HG03025 (cell line): Measurements from ENCODE around the gene HEXA.
"Not testable (repeated sequence)": the region's sequence is repeated elsewhere in the genome, so short reads cannot be mapped to it uniquely, and the experiment has no call there.

Experiments
- ATAC-seq: cut with Tn5 transposase; IDR thresholded peaks from one replicate; pipeline ENCODE4 v1.9.1; 2021; ENCODE audit warnings: mild to moderate bottlenecking, moderate library complexity; ENCODE audit not compliant: unreplicated experiment, low FRiP score

The HEXA gene

DNA sequence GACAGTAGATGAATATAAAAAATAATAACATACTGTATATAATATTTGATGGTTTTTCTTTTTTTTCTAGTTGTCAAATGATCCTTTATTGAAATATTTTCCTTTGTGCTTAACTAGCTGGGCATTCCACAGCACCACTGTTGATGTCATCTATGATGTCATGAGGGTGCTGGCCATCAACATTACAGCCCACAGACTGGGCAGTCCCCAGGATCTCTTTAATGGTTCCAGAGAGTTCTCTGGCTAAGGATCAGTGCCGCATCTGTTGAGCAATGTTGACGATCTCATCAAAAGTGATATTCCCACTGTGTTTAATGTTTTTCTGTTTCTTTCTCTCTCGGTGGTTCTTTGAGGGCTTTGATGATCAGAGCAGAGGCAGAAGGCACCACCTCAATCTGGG, 3.3 kb upstream of the HEXA start:
- not testable (repeated sequence) for ATAC-seq

DNA sequence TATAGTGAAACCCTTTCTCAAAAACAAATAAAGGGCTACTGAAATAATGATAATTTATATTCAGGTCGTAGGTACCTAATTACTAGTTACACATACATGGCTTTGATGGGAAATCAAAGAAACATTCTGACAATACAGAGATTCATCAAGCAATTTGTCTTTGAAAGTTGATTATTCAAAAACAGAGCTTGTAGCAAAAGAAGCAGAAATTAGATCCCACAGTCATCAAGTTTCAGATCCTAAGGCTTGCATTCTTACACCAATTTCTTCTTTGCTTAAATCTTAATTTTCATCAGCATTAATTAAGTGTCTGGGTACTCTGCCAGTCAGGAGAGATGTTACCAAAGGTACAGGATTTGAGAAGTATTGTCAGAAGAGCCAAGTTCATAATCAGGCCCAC, 1.5 kb upstream of the HEXA start:
- no peak for ATAC-seq

DNA sequence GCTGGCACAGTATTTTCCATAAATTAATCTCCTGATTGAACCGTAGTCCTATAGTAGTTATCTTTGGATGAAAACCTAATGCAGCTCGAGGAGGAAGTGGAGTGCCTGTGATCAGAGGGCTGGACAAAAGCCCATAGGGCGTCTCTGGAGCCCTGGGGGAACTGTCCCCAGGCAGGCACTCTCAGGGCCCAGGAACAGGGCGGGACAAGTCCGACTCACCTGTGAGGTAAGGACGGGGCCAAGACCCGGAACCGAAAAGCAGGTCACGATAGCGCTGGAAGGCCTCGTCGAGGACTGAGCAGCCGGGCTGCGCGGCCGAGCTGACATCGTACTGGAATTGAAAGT, 341 bp downstream of the HEXA start:
- peak; percentile 44 for ATAC-seq

DNA sequence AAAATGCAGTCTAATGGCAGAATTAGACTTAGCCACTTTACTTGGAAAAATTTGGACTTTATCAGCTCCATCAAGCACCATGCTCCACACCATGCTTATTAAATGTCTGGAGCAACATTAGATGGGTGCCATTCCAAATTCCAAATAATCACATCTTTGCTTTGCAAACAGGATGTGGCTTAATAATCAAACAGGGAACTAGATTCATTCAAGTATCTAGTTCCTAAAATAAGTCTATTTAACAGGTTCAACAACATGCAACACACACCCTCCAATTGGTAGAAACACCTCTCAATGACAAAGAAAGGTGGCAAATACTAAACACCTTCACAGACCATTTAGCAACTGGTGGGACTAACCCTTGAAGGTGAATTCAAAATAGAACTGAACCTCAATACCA, 3.5 kb downstream of the HEXA start:
- no peak for ATAC-seq

DNA sequence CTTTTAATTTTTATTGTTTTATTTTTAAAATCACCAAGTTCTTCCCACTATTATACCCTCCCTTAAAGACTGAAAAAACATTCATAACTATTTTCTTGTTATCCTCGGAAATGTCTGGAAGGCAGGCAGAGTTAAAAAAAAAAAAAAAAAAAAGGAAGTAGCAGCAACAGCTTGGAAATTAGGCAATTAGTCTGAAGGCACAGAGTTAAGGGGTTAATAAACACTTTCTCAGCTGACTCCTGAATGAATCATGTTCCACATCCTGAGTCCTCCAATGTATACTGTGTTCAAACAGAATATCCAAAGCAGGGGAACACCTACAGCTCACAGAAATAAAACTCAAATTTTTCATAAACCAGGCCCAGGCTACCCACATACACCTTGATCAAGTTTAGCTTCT, 5.8 kb downstream of the HEXA start:
- no peak for ATAC-seq

DNA sequence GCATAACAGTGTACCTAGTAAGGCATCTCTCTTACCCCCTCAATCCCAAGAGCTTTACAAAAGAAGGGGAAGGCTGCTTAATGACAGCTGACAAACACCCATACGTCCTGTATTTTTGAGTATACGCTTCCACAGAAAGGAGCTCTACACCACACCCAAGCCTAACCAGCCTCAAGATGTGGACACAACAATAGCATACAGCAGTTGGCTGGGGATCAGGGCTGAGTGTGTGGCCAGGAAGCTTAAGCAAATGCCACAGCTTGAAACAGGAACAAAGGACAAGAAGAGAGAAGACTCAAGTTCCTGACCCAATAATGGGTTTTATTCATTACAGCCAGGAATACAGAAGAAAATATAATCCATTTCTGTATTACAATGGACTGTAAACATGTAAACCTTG, 6.9 kb downstream of the HEXA start:
- ATAC-seq: no peak

DNA sequence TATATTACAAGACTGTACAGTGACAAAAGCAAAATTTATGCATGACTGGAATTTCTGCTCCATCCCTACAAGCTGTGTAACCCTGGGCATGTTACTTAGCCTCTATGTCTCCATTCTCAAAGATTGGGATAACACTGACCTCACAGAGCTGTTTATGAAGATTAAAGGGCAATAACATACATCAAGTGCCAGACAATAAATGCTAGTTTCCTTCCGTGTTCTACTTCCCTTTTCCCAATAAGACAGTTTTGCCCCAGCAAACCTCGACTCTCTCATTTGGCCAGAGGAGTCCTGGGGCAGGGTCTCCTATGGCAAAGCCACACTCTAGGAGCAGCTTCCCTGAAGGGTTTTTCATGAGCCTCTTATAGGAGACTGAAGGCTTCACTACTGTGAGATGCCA, 7.5 kb downstream of the HEXA start:
- ATAC-seq: no peak

DNA sequence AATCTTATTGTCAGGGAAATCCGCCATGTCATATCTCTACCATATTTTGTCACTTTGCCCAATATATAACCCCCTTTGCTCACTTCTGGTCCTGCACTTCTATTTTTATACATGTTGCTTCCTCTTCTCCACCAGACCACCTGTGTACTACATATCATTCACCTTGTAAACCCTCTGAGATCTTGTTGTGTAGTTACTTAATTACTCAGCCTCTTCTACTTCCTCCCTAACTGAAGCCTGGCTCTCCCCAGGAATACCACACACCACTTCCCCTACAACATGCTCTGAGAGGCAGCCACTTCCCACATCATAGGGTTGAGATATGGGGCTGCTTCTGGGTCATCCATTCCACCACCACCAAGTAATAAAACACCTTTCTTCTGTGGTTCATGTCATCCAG, 10.0 kb downstream of the HEXA start:
- ATAC-seq: no peak

DNA sequence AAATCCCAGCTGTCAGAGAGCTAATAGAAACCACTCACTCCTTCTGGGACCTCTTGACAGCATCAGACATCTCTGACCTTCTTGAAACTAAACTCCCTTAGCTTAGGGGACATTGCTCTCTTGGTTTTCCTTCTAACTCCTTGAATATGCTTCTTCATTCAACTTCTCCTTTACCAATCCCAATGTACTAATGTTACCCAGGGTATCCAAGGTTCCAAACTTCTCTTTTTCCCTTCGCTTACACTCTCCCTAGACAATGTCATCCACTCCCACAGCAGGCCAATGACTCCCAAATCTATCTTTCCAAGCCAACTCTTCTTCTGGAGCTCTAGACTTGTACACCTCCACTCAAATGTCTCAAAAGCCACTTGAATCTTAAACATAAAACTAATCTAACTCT, 14.6 kb downstream of the HEXA start:
- ATAC-seq: no peak

DNA sequence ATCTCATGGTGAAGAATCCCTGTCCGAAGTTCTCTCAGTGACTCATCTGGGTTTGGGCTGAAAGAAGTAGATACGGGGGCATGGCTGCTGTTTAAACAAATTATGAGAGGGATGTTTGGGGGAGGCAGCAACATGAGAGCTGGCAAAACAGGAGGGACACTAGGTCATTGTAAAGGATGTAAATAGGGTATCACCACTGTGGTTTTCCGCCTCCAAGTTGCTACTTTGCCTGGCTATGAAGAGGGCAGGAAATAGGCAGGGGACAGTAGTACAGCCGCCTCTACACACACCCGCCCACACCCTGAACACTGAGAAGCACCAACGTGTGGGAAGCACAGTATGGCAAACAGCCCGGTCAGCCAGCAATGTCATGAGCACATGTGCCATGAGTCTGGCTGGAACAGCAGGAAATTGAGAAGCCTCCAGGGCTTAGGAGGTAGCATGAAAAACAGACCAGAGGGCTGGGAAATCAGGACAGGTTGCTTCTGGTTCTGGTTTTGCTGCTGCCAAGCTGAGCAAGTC, 17.1 kb downstream of the HEXA start:
- ATAC-seq: no peak

DNA sequence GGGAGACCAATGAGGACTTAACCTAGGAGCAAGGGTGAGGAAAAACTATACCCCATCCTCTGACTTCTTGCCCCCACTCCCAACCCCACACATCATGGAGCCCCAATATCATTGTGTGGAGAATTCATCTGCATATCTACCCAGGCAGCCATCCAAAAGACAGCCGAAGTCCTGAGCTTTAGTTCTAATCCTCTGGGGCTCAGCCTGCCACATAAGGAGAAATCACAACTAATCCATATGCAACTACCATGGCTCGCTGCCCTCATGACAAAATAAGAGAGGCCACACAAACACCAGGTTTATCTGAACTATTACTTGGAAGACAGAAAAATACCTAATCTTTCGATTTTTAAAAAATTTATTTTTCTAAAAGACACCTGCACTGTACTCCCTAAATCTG, 17.7 kb downstream of the HEXA start:
- no peak for ATAC-seq

DNA sequence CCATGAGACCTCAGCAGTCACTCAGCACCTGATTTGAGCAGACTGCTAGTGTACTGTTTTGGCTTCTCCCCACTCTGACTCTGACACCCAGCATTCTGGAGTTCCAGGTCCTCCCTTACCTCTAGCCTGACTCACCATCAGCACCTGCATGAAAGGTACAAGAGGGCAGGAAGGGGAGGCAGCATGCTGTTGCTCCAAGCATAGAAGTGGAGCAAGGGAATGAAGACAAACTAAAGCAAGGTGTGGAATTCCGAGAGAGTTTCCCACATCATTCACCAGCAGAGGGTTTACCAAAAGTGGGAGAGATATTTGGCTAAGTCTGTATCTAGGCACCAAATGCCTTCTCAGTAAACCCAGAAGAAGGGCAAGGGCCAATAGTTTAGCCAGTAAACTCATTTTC, 21.3 kb downstream of the HEXA start:
- no peak for ATAC-seq

DNA sequence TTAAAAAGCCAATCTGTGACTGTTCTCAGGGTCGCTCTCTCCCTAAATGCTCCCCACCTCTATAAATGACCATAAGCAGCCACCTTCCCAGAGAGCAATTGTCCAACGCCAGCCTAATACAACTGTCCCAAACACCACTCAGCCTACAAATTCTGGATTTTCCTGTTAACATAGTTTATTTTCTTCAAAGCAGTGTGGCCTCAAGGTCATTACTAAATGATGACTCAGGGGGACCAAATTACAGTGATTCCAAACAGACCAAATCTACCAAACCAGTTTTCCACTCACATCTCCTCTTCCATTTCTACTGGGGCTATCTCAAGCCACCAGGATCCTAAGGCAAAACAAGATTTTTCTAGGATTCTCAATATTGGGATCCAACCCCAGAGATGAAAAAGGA, 22.5 kb downstream of the HEXA start:
- ATAC-seq: no peak

DNA sequence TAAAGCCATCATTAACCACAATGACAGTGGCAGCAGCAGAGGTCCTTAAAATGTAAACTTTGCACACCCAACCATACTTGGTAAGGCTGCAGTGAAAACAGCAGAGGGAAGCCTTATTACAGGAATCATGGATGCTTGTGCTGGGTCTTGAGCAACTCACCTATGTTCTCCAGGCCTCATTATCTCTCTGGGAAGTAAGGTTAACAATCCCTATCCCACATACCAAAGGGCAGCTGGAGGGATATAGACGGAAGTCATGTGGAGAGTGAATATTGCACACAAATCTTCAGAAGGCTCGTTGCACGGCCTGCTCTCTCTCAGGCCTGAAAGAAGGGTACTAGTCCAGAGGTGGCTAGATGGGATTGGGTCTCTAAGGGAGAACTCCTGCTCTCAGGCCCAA, 30.0 kb downstream of the HEXA start:
- ATAC-seq: no peak

DNA sequence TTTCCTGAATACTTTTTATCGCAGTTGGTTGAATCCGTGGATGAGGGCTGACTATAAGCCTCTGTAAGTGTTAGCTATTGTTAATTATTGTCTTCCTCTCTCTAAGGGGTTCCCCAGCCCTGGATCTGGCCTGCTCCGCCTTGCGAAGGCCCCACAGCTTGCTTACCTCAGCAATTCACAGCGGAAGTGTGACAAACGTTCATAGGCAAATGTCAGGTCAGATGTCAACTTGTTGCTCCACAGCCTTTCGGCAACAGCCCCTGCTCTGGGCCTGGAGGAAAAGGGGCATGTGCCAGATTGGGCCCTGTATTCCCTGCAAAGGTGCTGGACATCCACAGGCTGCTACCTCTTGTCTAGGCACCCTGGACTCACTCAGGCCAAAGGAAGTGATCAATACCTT, 30.5 kb downstream of the HEXA start:
- no peak for ATAC-seq

DNA sequence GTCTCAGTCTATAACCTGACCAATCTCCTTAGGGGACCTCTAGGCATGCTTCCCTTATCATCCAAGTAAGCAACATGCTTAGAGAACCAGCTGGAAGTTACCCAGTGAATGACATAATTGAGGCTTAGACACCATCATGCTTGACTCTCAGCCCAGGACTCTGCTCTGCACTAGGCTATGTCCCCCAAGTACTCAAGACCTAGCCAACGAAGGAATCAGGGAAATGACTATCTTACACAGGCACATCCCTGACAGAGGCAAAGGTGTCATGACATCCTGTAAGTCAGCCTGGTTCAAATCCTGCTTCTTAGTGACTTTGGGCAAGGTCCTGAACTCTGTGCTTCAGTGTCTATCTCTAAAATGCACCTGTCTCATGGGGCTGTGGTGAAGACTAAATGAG, 31.2 kb downstream of the HEXA start:
- no peak for ATAC-seq

DNA sequence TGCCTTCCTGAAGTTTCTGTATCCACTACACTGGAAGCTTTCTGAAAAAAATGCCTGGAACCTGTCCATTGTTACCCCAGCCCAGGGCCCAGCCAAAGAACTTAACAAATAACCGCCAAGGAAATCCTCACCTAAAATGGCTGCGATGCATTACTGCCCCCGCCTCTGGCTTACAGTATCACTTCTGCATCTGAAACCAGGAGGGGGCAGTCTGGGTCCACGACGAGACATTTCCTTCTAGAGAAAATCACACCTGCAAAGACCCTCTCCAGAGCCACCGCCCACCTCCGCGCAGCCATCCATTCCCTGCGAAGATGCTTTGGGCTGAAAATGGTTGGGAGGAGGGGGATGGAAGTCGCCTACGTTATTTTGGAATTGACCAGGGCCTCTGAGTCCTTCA, 33.4 kb downstream of the HEXA start:
- no peak for ATAC-seq

DNA sequence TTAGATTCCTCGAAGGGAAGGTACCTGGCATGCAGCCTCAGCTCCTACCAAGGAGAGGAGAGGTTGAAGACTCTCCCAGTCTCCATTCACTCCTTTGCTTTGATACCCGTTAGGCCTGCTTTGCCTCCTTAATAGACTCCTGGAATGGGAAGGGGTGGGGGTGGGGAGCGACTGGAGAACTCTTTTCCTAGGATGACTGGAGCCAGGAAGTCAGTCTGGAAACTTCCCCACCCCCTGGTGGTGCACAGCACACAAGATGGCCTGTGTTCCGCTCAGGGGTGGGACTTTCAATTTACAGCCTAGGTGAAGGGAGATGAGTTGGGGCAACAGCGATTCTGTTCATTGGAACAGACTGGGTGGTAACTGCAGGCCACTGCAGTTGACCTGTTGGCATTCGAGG, 34.5 kb downstream of the HEXA start:
- ATAC-seq: no peak

DNA sequence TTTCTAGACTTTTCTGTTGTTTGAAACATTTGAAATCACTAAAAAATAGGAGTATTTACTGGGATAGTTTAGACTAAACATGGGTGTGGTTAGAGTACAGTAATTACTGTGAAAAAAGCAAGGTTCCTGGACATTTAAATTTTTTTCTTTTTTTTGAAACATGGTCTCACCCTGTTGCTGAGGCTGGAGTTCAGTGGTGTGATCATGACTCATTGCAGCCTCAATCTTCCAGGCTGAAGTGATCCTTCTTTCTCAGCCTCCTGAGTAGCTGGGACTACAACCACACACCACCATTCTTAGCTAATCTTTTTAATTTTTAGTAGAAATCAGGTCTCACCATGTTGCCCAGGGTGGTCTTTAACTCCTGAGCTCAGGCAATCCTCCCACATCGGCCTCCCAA, 35.4 kb downstream of the HEXA start:
- ATAC-seq: no peak

DNA sequence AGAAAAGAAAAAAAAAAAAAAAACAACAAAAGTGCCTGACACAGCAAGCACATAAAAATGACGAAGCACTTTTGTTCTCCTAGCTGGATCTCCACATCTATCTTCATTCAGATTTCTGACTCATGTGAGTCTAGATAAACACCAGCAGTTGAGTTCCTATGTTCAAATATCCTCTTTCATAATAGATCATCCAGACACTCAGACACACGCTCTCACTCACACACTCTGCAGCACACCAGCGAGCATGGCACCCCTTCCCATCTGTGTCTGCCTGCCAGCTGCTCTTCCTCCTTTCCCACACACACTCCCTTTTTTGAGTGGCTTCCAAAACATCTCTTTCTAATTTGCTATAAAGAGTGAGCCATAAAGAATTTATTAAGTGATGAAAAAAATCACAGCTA, 36.0 kb downstream of the HEXA start:
- no peak for ATAC-seq

DNA sequence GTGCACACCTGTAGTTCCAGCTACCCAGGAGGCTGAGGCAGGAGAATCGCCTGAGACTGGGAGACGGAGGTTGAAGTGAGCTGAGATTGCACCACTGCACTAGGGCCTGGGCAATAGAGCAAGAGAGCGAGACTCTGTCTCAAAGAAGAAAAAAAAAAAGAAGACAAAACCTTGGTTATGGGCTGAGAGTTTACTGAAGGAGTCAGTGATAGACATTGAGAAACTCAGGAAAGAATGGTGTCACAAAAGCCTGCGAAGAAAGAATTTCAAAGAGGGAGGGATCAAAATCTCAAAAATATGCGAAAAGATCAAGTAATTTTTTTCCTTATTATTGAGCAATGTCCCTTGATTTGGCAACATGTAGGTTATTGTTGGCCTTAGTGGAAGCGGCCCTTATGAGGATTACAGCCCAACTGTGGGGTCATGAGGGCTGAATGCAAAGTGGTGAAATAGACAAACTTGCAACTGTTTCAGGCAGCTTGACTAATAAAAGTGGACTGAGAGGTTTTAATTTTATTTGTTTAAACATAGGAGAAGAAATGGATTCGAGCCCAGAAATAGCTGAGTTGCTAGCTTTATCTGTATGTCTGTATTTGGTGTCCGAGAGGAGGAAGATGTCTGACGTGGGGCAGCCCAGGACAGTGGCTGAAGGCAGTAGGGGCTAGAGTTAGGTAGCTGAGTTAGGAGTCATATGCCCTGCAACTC, 37.0 kb downstream of the HEXA start:
- ATAC-seq: no peak

DNA sequence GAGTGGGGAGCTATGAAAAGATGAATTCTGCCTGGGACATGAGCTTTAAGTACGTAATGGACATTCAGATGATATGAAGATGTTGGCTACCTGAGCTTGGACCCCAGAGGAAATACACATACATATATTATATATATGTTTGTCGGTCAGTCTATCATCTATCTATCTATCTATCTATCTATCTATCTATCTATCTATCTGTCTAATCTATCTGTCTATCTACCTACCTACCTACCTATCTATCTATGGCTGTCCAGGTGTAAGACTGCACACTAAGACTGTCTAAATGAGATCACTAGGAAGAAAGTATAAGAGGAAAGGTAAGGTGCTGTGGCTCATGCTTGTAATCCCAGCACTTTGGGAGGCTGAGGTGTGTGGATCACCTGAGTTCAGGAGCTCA, 37.7 kb downstream of the HEXA start:
- ATAC-seq: no peak

DNA sequence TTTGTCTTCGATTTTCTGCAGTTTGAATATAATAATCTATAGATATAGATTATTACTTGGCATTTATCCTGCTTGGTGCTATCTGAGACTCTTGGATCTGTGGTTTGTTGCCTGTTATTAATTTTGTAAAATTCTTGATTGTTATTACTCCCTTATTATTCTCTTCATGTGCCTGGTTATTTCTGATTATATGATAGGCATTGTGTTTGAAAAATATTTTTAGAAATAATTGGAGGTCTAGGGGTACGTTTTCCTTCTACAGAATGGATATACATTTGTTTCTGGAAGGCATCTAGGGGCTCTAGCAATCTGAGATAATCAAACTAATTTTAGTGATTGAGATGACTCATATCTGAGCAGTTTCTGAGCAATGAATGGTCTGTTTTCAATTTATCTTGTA, 41.0 kb downstream of the HEXA start:
- ATAC-seq: no peak
